Adrenal gland (tissue), 12 donors: Measurements from ENCODE around the gene ARHGEF25. TPM values are rescaled to one million over a fixed set of nuclear protein-coding genes. Genes with fewer than 3 reads are reported as not detected.
"Not testable (repeated sequence)": the region's sequence is repeated elsewhere in the genome, so short reads cannot be mapped to it uniquely, and the experiment has no call there.

Experiments used
- DNase-seq, 7 donors: peaks; one replicate each; pipeline ENCODE4 v3.0.0-alpha.2; 2019 to 2020
- H3K27ac ChIP-seq, 5 donors: fragments of 200-600 bp; sonication (generic) in 4 of 5; 1 replicate in 3 of 5; 2 replicates in 2 of 5; pipeline versions ENCODE4 v1.5.1 to v1.8.0; 2016 to 2020; ENCODE audit warnings: mild to moderate bottlenecking in 1 of 5
- H3K27me3 ChIP-seq: fragments of 200-600 bp; 2 replicates; pipeline ENCODE4 v1.8.0; 2021
- H3K36me3 ChIP-seq, 2 donors: fragments of 200-600 bp; replicated peaks in 1 of 2; 1 replicate in 1 of 2; 2 replicates in 1 of 2; pipeline versions ENCODE4 v1.5.1 to v1.8.0; 2018 to 2022
- H3K4me1 ChIP-seq, 2 donors: fragments of 200-600 bp; replicated peaks in 1 of 2; 1 replicate in 1 of 2; 2 replicates in 1 of 2; pipeline versions ENCODE4 v1.5.1 to v1.8.0; 2018 to 2021
- H3K4me3 ChIP-seq, 4 donors: fragments of 200-600 bp; sonication (generic) in 3 of 4; one replicate each; pipeline ENCODE4 v1.5.1; 2016 to 2018
- H3K9me3 ChIP-seq, 3 donors: fragments of 200-600 bp; sonication (generic) in 1 of 3; replicated peaks in 1 of 3; 1 replicate in 2 of 3; 2 replicates in 1 of 3; pipeline versions ENCODE4 v1.5.1 to v1.8.0; 2016 to 2021
- CTCF ChIP-seq, 6 experiments: fragments of 450-650 bp in 4 of 6; fragments of 200-600 bp in 2 of 6; sonication (generic) in 1 of 6; IDR thresholded peaks; 1 replicate in 5 of 6; 2 replicates in 1 of 6; pipeline versions ENCODE4 v1.5.1 to v1.8.0; 2016 to 2021; ENCODE audit warnings: antibody characterized with exemption in 6 of 6, mild to moderate bottlenecking in 2 of 6, moderate library complexity in 1 of 6
- POLR2A ChIP-seq, 2 donors: fragments of 450-650 bp; IDR thresholded peaks; one replicate each; pipeline ENCODE4 v1.6.1; 2017; ENCODE audit warnings: antibody characterized with exemption in 2 of 2, mild to moderate bottlenecking in 2 of 2, moderate library complexity in 1 of 2
- WGBS, 4 donors: extraction: QIAGEN DNeasy Blood & Tissue Kit in 2 of 4; methylation state at CpG; one replicate each; pipeline versions ENCODE4 v1.1.5 to v1.1.7; 2013 to 2017; 5-methylcytosine and 5-hydroxymethylcytosine counted together
- intact Hi-C, 2 donors: fragments of 100-400 bp; cut with DNase I; formaldehyde crosslinking; loops; one replicate each; pipeline versions ENCODE4 v1.14.1 to v1.15.0; 2022 to 2023
- polyA plus RNA-seq, 3 donors: library from polyadenylated mRNA; stranded (reverse); fragments of 200-250 nt in 2 of 3; fragments of 350-450 nt in 1 of 3; fragmentation: Illumina TruSeq in 1 of 3; extraction: RNeasy Lipid Tissue Mini Kit (QIAGEN cat#74804) in 1 of 3; gene quantifications; one replicate each; pipeline ENCODE4 v1.2.3, GENCODE V29; 2013 to 2014
- total RNA-seq, 9 donors: library from RNA; depleted of rRNA in 4 of 9; stranded (reverse); fragments of >200 nt in 4 of 9; fragments of 120-200 nt in 1 of 9; fragmentation: NEBNext Ultra II Directional in 1 of 9; extraction: Animal tissue kit (Norgen Biotek cat#: 25700) in 1 of 9; gene quantifications; one replicate each; pipeline versions ENCODE4 v1.1.0 to v1.2.4, GENCODE V29; 2013 to 2023
- donor health status: healthy with polysubstance abuse.
- donor health status: Bipolar disorder and iron deficiency.
- donor health status: DM: yes; HTN: yes; CAD: no.
- donor health status: DM: no; HTN: no; CAD: no.
- donor health status: DM: no; HTN: no; CAD: no.
- donor health status: DM: yes; HTN: yes; CAD: no.

Gene ARHGEF25
- total and polyA plus RNA-seq, 12 donors, result 4.9 to 86.4 (median 9.9) TPM

DNA sequence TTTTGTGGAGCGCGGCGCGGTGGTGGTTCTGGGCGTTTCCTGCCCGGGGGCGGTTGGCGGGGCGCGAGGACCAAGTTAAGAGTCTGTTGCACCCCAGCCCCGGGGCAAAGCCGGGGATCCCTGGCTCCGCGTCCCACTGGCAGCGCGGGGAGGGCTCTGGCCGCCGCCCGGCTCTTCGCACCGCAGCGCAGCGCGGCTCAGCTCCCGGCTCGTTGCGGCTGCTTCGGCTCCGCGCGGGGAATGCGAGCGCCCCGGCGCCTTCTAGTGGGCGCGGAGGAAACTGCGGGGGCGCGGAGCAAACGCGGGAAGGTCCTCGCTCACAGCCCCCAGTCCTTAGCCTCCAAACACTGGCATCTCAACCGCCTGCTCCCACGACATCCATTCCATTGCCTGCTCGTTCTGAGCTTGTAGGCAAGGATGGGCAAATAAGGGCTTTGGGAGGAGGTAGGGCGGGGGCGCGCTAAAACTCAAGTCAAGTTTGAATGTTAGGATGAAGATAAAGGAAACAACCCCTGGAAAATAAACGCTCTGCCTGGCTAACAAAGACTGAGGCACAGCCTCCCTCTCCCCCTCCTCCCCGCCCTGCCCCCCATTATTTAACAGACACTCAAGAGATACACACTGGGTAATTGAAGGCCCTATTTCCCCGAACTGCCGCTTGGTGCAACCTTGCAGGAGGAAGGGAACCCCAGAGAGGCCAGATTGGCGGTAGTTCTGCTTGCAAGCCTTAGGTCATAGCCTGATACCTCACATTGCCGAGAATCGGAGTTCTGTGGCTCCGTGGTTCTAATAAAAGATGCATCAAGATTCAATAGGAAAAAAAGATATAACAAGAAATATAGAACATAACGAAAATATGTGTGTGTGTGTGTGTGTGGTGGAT, 22.0 kb downstream of the ARHGEF25 start, which contains the start of gene B4GALNT1:
TSS of gene B4GALNT1 (minus strand) at position 244 of the 883 bp plus-strand sequence. CDS start 1,069 bp downstream, outside the sequence.
- Histone ChIP-seq H3K36me3 (no peaks in the 10 kb centered on the region), H3K27me3 (peaks cover 36% of the 10 kb centered on the region), H3K9me3 (no peaks in the 10 kb centered on the region), H3K4me3 (peak within 1 kb of the TSS in 2 of 4 donors; percentile 13 to 72), H3K4me1 (peaks cover 15 to 16% of the 10 kb centered on the region in 2 donors), H3K27ac (no peak within 1 kb of the TSS)
- TF ChIP-seq POLR2A (IDR thresholded peaks at IDR 0.05) (no peak), CTCF (IDR thresholded peaks at IDR 0.05) (peak; percentile 65 to 91 (median 74))
- DNase-seq, result peak in 5 of 7 donors; percentile 44 to 60 (median 54)
- intact Hi-C loops, result no loop called here
- WGBS, 4 donors, result 2 to 13% (median 5%) methylated on average over 13 to 58 of the region's 58 CpGs

DNA sequence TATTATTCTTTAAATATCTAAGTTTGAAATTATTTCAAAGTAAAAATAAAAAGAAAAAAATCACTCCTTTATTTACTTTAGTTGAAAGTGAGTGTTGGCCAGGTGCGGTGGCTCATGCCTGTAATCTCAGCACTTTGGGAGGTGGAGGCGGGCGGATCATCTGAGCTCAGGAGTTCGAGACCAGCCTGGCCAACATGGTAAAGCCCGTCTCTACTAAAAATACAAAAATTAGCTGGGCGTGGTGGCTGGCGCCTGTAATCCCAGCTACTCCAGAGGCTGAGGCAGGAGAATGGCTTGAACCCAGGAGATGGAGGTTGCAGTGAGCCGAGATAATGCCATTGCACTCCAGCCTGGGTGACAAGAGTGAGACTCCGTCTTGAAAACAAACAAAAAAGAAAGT, 25.5 kb downstream of the ARHGEF25 start:
- 77 to 85% (median 80%) methylated on average over 9 of the region's 9 CpGs for WGBS, 4 donors
- H3K4me3 ChIP-seq, H3K27ac ChIP-seq, H3K36me3 ChIP-seq, DNase-seq, intact Hi-C loops, H3K9me3 ChIP-seq: not testable (repeated sequence)
- H3K27me3 ChIP-seq, result peaks cover 38% of the 10 kb centered on the region
- H3K4me1 ChIP-seq, result peaks cover 14 to 16% of the 10 kb centered on the region in 2 donors

GRCh38 chr12:57637364-57637763, 26.1 kb downstream of the ARHGEF25 start:
- DNase-seq, result no peak
- no peak for TF ChIP-seq CTCF (IDR thresholded peaks at IDR 0.05)
- TF ChIP-seq POLR2A (IDR thresholded peaks at IDR 0.05), result no peak
- 66 to 73% (median 69%) methylated on average over 3 of the region's 3 CpGs for WGBS, 4 donors
- no peak overlapping the region for H3K27ac ChIP-seq
- H3K36me3 ChIP-seq, result no peaks in the 10 kb centered on the region
- peaks cover 31% of the 10 kb centered on the region for H3K27me3 ChIP-seq
- peaks cover 8 to 9% of the 10 kb centered on the region in 2 donors for H3K4me1 ChIP-seq
- intact Hi-C loops, result no loop called here
- H3K4me3 ChIP-seq, result no peak overlapping the region
- no peaks in the 10 kb centered on the region for H3K9me3 ChIP-seq

GRCh38 chr12:57638096-57638495, 26.9 kb downstream of the ARHGEF25 start:
- Histone ChIP-seq H3K4me3 (no peak overlapping the region), H3K36me3 (no peaks in the 10 kb centered on the region), H3K27me3 (peaks cover 27% of the 10 kb centered on the region), H3K4me1 (peaks cover under 1 to 2% of the 10 kb centered on the region in 2 donors), H3K27ac (no peak overlapping the region), H3K9me3 (no peaks in the 10 kb centered on the region)
- TF ChIP-seq POLR2A (IDR thresholded peaks at IDR 0.05) (no peak), CTCF (IDR thresholded peaks at IDR 0.05) (no peak)
- WGBS, 4 donors, result 76 to 89% (median 86%) methylated on average over 3 of the region's 3 CpGs
- intact Hi-C loops, result no loop called here
- peak in 1 of 7 donors; percentile 4 for DNase-seq
